ENCODE measurements around the gene MACROD2.

GRCh38 chr20:14745830-14746229 is 750.5 kb downstream of the MACROD2 start:
- TF ChIP-seq, protein P1, sequence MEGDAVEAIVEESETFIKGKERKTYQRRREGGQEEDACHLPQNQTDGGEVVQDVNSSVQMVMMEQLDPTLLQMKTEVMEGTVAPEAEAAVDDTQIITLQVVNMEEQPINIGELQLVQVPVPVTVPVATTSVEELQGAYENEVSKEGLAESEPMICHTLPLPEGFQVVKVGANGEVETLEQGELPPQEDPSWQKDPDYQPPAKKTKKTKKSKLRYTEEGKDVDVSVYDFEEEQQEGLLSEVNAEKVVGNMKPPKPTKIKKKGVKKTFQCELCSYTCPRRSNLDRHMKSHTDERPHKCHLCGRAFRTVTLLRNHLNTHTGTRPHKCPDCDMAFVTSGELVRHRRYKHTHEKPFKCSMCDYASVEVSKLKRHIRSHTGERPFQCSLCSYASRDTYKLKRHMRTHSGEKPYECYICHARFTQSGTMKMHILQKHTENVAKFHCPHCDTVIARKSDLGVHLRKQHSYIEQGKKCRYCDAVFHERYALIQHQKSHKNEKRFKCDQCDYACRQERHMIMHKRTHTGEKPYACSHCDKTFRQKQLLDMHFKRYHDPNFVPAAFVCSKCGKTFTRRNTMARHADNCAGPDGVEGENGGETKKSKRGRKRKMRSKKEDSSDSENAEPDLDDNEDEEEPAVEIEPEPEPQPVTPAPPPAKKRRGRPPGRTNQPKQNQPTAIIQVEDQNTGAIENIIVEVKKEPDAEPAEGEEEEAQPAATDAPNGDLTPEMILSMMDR (IDR thresholded peaks at IDR 0.05), result no peak
- no peak for TF ChIP-seq POLR2A (IDR thresholded peaks at IDR 0.05)
